ENCODE data around the gene IVNS1ABP. TPM values are rescaled to one million over a fixed set of nuclear protein-coding genes. Genes with fewer than 3 reads are reported as not detected.
"Not testable (repeated sequence)": the region's sequence is repeated elsewhere in the genome, so short reads cannot be mapped to it uniquely, and the experiment has no call there.

IVNS1ABP gene
- total RNA-seq, 1 donor from 2014 or later: 123 TPM

GRCh38 chr1:185334182-185334581, 17.1 kb upstream of the IVNS1ABP start:
- no peaks in the 10 kb centered on the region for H3K9me3 Mint-ChIP-seq (ENCODE audit: low read depth)
- no peaks in the 10 kb centered on the region for H3K27me3 Mint-ChIP-seq (ENCODE audit: low read depth)
- peaks cover 6% of the 10 kb centered on the region for H3K4me1 Mint-ChIP-seq (ENCODE audit: low read depth)
- TF ChIP-seq CTCF (IDR thresholded peaks at IDR 0.05): no peak
- no peaks in the 10 kb centered on the region for H3K36me3 Mint-ChIP-seq (ENCODE audit: low read depth)
- H3K4me3 Mint-ChIP-seq (ENCODE audit: unreplicated experiment): no peak overlapping the region
- DNase-seq (ENCODE audit: low spot score): no peak
- no peak overlapping the region for H3K27ac Mint-ChIP-seq (ENCODE audit: unreplicated experiment)

- Mint-ChIP-seq H3K27me3 (ENCODE audit: low read depth) (no peaks in the 10 kb centered on the region), H3K4me3 (ENCODE audit: unreplicated experiment) (no peak overlapping the region), H3K36me3 (ENCODE audit: low read depth) (no peaks in the 10 kb centered on the region), H3K9me3 (ENCODE audit: low read depth) (no peaks in the 10 kb centered on the region), H3K27ac (ENCODE audit: unreplicated experiment) (no peak overlapping the region), H3K4me1 (ENCODE audit: low read depth) (no peaks in the 10 kb centered on the region)
- TF ChIP-seq CTCF (IDR thresholded peaks at IDR 0.05): no peak
- DNase-seq (ENCODE audit: low spot score): no peak
These were observed 11.2 kb upstream of the IVNS1ABP start for GRCh38 chr1:185328255-185328654.

GRCh38 chr1:185325413-185325812, 8.4 kb upstream of the IVNS1ABP start:
- no peaks in the 10 kb centered on the region for H3K4me1 Mint-ChIP-seq (ENCODE audit: low read depth)
- H3K36me3 Mint-ChIP-seq (ENCODE audit: low read depth): no peaks in the 10 kb centered on the region
- H3K4me3 Mint-ChIP-seq (ENCODE audit: unreplicated experiment): no peak overlapping the region
- DNase-seq (ENCODE audit: low spot score): no peak
- H3K27me3 Mint-ChIP-seq (ENCODE audit: low read depth): no peaks in the 10 kb centered on the region
- no peak for TF ChIP-seq CTCF (IDR thresholded peaks at IDR 0.05)
- no peak overlapping the region for H3K27ac Mint-ChIP-seq (ENCODE audit: unreplicated experiment)
- H3K9me3 Mint-ChIP-seq (ENCODE audit: low read depth): peaks cover 6% of the 10 kb centered on the region

- no peaks in the 10 kb centered on the region for H3K27me3 Mint-ChIP-seq (ENCODE audit: low read depth)
- TF ChIP-seq CTCF (IDR thresholded peaks at IDR 0.05): no peak
- no peaks in the 10 kb centered on the region for H3K36me3 Mint-ChIP-seq (ENCODE audit: low read depth)
- no peak for DNase-seq (ENCODE audit: low spot score)
- no peak overlapping the region for H3K4me3 Mint-ChIP-seq (ENCODE audit: unreplicated experiment)
- peaks cover 2% of the 10 kb centered on the region for H3K4me1 Mint-ChIP-seq (ENCODE audit: low read depth)
- no peak overlapping the region for H3K27ac Mint-ChIP-seq (ENCODE audit: unreplicated experiment)
- peaks cover 6% of the 10 kb centered on the region for H3K9me3 Mint-ChIP-seq (ENCODE audit: low read depth)
These were observed 7.1 kb upstream of the IVNS1ABP start for GRCh38 chr1:185324118-185324517.

GRCh38 chr1:185322636-185323035, 5.6 kb upstream of the IVNS1ABP start:
- TF ChIP-seq CTCF (IDR thresholded peaks at IDR 0.05): no peak
- Mint-ChIP-seq H3K36me3 (ENCODE audit: low read depth) (no peaks in the 10 kb centered on the region), H3K27ac (ENCODE audit: unreplicated experiment) (no peak overlapping the region), H3K4me1 (ENCODE audit: low read depth) (peaks cover 16% of the 10 kb centered on the region), H3K27me3 (ENCODE audit: low read depth) (no peaks in the 10 kb centered on the region), H3K9me3 (ENCODE audit: low read depth) (peaks cover 6% of the 10 kb centered on the region), H3K4me3 (ENCODE audit: unreplicated experiment) (no peak overlapping the region)
- DNase-seq (ENCODE audit: low spot score): no peak

GRCh38 chr1:185321653-185322221, 4.7 kb upstream of the IVNS1ABP start:
- H3K27me3 Mint-ChIP-seq (ENCODE audit: low read depth); H3K9me3 Mint-ChIP-seq (ENCODE audit: low read depth); DNase-seq (ENCODE audit: low spot score); H3K36me3 Mint-ChIP-seq (ENCODE audit: low read depth); H3K27ac Mint-ChIP-seq (ENCODE audit: unreplicated experiment); H3K4me3 Mint-ChIP-seq (ENCODE audit: unreplicated experiment): not testable (repeated sequence)
- H3K4me1 Mint-ChIP-seq (ENCODE audit: low read depth): peaks cover 18% of the 10 kb centered on the region

- H3K4me1 Mint-ChIP-seq (ENCODE audit: low read depth): peaks cover 18% of the 10 kb centered on the region
- not testable (repeated sequence) for H3K27me3 Mint-ChIP-seq (ENCODE audit: low read depth); H3K27ac Mint-ChIP-seq (ENCODE audit: unreplicated experiment); DNase-seq (ENCODE audit: low spot score); H3K36me3 Mint-ChIP-seq (ENCODE audit: low read depth); H3K9me3 Mint-ChIP-seq (ENCODE audit: low read depth); H3K4me3 Mint-ChIP-seq (ENCODE audit: unreplicated experiment)
These were observed 4.1 kb upstream of the IVNS1ABP start for GRCh38 chr1:185321104-185321503.

Data from chondrocyte (in vitro differentiated cells).